Stimulated activated CD8-positive, alpha-beta memory T cell treated with anti-CD3 and anti-CD28 coated beads, Interleukin-15, amount 100 ng/mL, for 24 hours (primary cell): ENCODE data around the gene ZCRB1.
A peak's percentile ranks its signal among the peaks of the same experiment; 100 is the strongest.

Source experiments
- DNase-seq: peaks from one replicate; pipeline ENCODE4 v3.0.0-alpha.2; 2020; ENCODE audit warnings: low read depth

ZCRB1 gene

DNA sequence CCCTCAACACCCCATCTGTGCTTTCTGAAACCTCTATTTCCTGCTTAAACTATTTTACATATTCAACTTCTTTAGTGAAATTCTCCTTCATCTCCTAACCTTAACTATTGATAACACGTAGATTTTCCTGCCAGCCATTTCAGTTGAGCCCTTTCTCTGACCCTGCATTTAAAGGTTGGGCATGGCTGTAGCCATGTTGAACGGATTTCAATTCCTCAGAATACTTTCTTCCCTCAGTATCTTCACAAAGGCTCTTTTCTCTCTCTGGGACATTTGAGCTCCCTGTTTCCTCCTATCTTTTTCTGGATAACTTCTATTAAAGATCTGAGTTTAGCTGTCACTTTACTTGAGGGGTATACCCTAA, 1.3 kb upstream of the ZCRB1 start:
- DNase-seq: no peak

DNA sequence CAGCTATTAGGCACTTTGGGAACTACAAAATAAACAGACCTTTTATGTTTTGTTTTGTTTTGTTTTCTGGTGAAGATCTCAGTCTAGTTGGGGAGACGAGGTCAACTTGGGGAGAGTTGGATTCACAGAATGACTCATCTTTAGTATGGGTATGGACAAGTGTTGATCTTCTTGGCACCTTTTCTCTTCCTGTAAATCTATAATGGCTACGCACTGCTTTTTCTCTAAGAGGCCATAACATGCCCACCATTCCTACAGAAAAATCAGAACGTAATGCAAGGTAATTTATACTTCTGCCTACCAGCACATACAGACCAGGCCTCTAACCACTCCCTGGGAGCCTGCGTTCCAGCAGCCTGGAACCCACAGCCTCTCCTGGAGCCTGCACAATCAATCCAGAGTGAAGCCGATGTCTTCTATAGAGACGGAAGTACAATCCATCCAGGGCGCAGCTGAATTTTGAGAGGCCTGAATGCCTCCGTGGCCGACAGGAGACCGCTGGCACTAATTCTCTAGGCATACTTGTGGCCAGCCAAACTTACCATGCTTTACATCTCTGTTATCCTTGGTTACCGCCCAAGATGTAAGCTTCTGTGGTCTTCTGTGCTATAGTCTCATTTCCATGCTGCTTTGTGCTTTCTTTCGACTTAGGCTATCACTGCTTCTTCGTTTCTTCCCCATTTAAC, 790 bp upstream of the ZCRB1 start:
- DNase-seq: no peak

DNA sequence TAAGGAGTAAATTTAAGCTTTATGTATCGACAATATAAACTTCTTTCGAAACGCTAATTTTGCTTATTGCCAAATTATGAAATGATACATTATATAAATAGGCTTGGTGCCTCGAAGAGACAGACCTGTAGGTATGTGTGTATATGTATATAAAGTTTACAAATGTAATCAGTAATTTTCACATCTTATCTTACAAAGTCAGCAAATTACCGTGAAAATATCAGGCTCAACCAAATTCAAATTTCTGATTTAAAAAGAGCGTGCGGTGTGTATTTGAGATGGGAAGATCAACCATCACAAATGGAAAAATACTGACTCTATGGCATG, 605 bp downstream of the ZCRB1 start:
- DNase-seq: no peak

DNA sequence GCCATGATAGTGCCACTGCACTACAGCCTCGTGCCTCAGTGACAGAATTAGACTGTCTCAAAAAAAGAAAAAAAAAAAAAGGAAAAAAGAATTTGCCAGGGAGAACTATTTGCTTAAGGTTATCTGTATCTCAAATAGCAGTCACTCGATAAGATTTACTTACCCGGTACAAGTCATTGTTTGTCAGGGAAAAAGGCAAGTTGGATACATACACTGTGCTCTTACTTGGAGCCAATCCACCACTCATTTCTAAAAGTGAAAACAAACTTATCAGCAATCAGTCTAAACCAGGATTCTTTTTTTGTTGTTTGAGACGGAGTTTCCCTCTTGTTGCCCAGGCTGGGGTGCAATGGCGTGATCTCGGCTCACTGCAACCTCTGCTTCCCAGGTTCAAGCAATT, 2.0 kb downstream of the ZCRB1 start:
- DNase-seq: no peak

DNA sequence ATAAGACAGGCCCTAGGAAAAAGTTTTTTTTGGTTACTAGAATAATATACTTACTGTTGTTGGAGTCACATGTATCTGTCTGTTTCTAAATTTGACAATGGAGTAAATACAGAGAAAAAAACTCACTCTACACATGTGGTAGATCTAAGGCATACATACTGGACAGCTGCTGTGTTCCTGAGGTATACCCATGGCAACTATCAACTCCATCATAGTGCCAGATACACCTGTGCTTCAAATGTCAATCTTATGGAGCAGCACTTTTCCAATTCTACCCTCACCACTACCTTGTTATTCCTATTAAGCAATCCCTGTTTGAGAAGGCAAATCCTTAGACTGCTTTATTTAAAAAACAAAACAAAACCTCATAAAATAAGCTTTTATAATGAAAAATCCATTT, 3.3 kb downstream of the ZCRB1 start:
- no peak for DNase-seq

DNA sequence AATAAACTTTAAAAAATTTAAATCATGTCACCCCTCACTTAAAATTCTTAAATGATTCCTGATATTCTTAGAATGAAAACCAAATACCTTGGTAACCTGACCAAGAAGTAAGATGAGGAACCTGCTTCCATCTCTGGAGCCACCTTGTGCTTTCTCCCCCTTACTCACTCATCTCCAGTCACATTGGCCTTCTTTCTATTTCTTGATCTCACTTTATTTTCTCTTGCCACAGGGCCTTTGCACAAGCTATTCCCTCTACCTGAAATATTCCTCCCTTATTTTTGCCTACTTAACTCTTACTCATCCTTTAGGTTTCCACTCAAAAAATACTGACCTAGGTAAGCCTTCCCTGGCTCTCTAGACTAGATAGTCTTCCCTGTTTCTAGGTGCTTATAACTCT, 5.1 kb downstream of the ZCRB1 start:
- DNase-seq: no peak

DNA sequence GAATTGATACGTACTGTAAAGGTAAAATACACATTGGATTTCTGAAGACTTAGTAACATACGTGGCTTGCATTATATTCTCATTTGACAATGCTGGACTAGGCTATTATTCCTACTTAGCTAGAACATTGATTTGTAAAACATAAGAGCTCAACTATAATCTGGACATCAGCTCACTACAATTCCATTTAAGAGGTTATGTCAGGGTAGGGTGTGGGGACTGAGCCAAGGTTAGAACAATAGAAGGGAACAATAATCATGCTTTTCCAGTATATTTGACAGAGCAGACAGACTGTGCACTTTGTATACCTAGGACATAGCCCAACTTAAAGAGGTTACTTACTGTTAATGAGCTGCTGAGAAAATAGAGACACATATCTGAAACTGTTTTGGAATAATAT, 10.8 kb downstream of the ZCRB1 start:
- no peak for DNase-seq

DNA sequence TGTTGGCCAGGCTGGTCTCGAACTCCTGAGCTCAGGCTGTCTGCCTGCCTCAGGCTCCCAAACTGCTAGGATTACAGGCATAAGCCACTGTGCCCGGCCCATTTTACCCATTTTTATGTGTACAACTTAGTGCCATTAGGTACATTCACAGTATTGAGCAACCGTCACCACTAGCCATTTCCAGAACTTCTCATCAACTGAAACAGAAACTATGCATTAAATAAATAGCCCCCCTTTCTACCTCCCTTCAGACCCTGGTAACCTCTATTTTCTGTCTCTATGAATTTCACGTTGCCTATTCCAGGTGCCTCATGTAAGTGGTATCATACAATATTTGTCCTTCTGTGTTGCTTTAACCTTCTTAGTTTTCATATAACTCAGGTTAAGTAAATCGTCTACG, 15.9 kb downstream of the ZCRB1 start:
- no peak for DNase-seq

DNA sequence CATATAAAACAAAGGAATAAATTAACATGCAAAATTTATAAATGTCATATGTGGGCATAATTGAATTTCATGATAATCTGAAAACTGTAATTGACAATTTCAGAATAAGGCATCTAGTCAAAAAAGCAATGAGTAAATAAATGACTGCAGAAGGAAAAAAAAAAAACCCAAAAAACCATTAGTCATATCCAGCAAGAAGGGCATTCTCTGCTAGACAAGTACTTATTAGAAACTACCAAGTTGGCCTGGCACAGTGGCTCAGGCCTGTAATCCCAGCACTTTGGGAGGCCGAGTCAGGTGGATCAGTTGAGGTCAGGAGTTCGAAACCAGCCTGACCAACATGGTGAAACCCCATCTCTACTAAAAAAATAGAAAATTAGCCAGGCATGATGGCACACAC, 17.5 kb downstream of the ZCRB1 start:
- DNase-seq: no peak

DNA sequence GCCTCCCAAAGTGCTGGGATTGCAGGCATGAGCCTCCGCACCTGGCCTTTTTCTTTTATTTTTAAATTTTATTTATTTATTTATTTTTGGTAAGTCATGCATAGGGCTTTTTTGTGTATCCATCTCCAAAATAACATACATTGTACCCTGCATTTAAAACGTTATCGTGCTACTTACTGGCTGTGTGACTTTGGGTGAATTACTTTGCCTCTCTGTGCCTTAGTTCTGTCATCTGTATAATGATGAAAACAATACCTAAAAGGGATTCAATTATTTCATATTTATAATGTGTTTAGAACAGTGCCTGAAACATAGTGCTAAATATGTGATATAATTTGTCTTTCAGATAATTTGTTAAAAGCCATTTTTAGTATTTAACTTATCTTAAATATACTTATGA, 19.6 kb downstream of the ZCRB1 start:
- DNase-seq: no peak

DNA sequence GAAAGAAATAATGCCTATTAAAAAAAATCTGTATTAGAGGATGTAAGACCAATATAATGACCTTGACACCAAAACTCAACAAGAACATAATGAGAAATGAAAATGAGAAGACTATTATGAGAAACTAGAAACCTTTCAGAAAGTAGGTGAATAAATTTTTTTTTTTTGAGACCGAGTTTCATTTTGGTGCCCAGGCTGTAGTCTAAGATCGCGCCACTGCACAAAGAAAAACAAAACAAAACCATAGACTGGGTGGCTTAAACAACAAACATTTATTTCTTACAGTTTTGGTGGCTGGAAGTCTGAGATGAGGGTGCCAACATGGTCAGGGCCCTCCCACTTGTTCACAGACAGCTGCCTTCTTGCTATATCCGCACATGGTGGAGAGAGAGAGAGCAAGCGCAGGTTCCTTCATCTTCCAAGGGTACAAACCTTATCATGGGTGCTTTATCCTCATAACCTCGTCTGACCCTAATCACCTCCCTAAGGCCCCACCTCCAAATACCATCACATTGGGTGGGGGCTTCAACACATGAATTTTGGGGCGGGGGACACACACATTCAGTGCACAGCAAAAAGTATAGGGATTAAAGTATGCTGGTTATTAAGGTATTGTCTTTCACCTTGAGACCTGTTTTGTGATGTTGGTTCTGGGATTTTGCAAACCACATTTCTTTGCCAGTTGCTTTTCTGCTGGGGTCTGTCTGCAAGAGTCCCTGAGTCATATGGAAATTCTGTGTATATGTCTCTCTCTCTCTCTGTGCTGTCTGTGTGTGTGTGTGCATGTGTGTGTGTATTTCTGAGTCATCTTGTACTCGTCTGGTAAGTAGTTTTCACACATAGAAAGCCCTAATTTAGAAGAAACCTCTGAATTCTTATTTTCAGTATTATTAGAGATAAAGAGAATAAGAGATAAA, 26.2 kb downstream of the ZCRB1 start:
- DNase-seq: peak; percentile 1

DNA sequence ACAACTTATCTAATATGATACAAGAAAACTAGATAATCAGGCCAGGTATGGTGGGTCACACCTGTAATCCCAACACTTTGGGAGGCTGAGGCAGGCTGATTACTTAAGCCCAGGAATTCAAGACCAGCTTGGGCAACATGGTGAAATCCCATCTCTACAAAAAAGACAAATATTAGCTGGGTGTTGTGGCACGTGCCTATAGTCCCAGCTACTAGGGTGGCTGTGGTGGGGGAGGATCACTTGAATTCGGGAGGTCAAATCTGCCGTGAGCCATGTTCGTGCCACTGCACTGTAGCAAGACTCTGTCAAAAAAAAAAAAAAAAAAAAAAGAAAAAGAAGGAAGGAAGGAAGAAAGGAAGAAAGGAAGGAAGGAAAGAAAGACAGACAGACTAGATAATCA, 27.0 kb downstream of the ZCRB1 start:
- no peak for DNase-seq

DNA sequence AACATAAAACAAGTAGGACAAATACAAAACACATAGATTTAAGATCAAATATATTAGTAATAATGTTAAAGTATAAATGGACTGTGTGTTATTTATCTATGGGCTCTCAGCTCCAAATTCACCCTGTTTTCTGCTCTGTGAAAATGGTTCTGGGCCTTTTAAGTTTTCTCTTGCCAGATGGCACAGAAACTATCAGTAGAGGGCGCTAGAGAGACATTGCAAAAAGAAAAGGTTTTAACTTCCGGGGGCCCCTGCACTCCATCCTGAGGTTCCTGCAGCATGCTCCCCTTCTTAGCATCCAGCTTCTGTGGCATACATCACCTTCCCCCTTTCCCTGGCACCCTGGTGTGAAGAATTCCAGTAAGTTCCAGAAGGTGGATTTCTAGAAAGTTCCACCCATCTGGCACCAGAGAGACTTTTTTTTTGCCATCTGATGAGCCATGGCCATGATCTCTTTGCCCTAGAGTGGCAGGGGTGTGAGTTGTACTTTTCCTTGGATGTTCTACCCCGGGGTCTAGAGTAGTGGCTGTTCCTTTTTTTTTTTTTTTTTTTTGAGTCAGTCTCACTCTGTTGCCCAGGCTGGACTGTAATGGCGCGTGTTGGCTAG, 29.3 kb downstream of the ZCRB1 start:
- no peak for DNase-seq

DNA sequence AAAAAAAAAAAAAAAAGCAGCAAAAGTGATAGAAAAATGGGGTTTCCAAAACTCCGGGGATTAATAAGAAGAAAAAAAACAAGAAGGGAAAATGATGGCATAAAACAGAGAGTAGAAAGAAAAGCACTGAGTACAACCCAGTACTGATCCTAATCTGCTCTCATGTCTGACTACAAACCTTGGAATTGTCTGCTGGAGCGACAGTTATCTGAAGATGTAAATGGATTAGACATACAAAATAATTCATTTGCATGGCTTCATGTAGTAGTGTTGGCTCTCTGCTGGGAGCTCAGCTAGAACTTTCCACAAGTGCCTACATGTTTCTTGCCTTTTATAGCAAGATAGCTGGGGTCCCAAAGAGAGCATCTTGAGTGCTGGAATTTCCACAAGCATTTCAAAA, 34.2 kb downstream of the ZCRB1 start:
- DNase-seq: no peak

DNA sequence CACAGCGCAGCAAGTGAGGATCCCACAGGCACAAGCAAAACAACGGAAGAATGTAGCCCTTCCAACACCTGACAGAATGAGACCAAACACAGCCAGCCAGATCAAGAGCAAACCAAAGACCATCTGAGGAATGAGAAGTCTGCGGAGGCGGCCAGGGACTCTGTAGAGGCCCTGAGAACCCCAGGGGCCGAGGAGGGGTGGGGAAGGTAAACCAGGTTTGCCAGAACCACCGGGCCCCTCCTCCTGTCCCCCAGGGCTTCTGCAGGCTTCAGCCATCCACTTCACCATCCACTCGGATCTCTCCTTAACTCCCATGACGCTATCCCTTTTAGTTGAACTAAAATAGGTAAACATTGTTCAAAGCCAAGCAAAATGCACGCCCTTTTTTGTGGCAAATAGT, 37.4 kb downstream of the ZCRB1 start:
- no peak for DNase-seq

DNA sequence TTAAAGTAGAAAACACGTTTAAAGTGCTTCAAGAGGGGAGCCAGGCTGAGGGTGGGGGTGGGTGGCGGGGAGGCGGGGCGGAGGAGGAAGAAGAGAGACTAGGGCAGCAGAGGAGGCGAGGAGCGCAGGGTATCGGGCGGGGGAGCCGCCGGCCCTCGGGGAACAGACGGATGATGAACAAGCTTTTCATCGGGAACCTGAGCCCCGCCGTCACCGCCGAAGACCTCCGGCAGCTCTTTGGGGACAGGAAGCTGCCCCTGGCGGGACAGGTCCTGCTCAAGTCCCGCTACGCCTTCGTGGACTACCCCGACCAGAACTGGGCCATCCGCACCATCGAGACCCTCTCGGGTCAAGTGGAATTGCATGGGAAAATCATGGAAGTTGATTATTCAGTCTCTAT, 39.2 kb downstream of the ZCRB1 start:
- no peak for DNase-seq

DNA sequence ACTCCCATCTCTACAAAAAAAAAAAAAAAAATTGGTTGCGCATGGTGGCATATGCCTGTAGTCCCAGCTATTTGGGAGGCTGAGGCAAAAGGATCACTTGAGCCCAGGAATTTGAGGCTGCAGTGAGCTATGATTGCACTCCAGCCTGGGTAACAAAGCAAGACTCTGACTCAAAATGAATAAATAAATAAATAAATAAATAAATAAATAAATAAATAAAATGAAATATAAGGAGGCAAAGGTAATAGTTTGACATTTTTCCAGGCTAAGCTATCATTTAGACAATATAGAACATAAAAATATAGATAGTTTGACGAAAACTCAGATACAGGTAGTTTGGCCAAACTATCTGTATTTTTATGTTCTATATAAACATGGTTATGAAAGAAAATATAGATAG, 40.5 kb downstream of the ZCRB1 start:
- no peak for DNase-seq

DNA sequence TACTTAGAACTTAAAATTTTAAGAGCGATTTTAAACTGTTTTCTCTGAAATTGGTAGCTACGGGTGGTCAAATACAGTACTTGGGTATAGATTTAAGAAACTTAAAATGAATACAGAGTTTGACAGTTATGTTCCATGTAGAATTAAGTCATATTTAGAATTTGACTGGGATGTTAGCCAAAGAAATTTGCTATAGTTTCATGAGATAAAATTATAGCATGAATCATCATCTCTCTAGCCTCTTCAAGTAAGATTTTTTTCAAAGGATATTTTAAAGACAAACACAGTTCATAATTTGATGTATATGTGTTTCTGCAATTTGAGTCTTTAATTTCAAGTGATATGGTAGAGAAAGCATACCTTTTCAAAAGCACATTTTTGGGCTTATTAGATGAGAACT, 41.0 kb downstream of the ZCRB1 start:
- DNase-seq: no peak

DNA sequence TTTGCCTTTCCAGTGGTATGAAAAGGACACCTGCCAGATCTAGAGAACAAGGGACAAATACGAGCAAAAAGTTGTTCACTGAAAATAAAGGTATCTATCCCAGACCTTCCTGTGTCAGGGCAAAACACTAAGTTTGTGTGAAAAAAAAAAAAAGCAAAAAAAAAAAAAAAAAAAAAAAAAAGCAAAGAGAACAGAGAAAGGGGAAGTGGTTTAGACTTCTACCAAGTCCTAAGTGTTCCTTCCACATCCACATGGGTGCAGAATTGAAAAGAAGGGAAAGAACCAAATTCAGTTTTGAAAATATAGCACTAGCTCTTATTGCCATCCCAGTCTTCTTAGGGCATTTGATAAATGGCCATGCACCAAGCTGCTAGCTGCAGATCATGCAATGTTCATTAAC, 41.7 kb downstream of the ZCRB1 start:
- DNase-seq: no peak

DNA sequence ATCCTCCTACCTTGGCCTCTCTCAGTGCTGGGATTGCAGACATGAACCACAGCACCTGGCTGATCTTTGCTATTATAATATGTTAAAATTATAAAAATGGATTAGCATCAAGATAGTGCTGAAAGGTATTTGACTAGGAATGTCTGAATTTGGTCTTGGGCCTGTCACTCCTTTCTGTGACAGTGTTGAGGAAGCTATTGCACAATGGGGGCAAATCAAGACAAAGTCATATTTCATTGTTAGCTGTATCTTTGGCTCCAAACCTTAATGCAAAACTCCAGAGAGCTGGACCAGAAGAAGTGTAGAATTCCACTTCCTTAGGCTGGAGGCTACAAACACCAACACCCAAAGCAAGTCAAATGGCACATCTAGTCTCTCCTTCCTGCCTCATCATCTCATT, 42.2 kb downstream of the ZCRB1 start:
- DNase-seq: no peak

DNA sequence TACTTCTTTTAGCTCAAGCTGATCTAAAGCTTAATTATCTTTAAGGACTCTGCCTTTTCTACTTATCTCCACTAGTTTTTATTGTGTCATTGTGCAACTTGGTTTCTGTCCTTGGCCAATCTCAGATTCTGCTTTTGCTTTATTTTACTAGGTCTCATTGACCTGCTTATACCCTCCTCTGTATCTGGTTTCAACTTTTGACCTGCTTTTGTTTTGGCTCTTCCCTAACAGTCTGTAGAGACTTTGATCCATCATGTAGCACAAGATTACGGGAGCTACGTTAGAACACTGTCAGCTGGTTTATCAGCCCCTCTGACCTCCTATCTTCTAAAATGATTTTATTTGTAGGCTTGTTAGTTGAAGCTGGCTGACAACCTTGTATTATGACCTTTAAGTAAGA, 43.6 kb downstream of the ZCRB1 start:
- no peak for DNase-seq

DNA sequence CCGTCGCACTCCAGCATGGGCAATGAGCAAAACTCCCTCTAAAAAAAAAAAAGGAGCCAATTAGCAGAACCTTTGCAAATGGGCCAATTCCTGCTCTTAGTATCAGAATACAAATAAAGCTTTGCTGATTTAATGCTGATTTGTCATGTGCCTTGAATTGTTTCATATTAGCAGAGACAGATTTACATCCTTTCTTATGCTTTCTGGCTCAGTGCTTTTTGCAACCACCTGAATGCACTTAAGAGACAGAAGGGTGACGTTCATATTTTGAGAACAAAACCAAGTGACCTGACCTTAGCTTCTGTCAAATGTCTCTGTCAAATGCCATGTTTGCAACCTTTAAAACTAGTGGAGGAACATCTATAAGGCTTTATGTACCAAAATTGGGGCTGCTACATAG, 44.0 kb downstream of the ZCRB1 start:
- no peak for DNase-seq

DNA sequence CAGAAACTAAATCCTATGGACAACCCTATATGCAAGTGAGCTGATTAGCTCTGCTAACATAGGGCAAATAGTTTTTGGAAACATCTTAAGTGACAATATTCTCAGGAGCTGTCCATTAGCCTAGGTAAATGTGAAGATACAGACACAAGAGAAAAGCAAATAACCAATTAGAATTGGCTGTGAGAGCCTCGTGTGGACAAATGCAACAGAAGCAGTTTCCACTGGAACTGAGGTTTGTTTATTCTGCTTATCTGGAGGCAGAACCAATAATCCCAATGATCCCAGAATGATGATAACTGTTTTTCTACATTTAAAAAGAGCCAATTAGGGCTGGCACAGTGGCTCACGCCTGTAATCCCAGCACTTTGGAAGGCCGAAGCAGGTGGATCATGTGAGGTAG, 44.6 kb downstream of the ZCRB1 start:
- DNase-seq: no peak

DNA sequence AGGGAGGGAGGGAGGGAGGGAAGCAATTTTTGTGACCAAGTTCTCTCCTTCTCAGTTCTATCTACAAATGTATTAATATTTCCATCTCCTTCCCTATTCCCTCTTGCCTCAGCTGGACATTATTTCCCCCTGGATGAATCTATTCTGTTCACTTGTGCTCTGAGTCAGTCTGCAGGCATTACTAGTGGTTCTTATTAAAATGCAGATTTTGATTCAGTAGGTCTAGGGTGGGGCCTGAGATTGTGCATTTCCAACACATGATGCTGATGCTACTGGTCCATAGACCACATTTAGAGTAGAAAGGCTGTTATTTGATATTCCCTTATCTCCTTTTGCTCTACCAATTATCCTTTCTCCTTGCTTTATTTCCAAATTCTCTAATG, 47.8 kb downstream of the ZCRB1 start:
- no peak for DNase-seq
